Measurements from ENCODE around the gene ZBTB20.

Gene ZBTB20

DNA sequence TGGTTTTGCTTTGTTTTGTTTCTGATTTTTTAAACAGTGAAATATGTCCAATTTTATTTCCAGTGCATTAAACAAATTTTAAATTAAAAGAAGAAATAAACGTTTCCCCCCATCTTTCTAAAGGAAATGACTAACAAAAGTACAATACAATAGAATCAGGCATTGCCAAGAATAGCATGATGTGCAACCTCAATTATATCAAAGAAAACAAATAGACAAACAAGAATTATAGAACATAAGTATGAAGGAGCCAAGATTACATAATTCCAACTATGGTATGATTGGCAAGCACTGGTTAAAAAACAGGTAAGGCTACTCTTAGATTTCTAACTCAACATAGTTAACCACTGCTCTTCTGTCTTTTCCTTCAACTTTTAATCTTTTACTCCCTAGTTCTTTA is 826.8 kb downstream of the ZBTB20 start:
- no peak overlapping the region for H2AFZ ChIP-seq (ENCODE audit: low read depth, low read length)
- H3K4me2 ChIP-seq (ENCODE audit: low read length), result no peak overlapping the region
- no peaks in the 10 kb centered on the region for H3K9me3 ChIP-seq (ENCODE audit: insufficient read depth, low read length)
- no peak for TF ChIP-seq EZH2phosphoT487 (IDR thresholded peaks at IDR 0.05; ENCODE audit: low read depth)
- TF ChIP-seq, protein P1, sequence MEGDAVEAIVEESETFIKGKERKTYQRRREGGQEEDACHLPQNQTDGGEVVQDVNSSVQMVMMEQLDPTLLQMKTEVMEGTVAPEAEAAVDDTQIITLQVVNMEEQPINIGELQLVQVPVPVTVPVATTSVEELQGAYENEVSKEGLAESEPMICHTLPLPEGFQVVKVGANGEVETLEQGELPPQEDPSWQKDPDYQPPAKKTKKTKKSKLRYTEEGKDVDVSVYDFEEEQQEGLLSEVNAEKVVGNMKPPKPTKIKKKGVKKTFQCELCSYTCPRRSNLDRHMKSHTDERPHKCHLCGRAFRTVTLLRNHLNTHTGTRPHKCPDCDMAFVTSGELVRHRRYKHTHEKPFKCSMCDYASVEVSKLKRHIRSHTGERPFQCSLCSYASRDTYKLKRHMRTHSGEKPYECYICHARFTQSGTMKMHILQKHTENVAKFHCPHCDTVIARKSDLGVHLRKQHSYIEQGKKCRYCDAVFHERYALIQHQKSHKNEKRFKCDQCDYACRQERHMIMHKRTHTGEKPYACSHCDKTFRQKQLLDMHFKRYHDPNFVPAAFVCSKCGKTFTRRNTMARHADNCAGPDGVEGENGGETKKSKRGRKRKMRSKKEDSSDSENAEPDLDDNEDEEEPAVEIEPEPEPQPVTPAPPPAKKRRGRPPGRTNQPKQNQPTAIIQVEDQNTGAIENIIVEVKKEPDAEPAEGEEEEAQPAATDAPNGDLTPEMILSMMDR (IDR thresholded peaks at IDR 0.05; ENCODE audit: low read depth, low read length), result no peak
- no peak overlapping the region for H3K4me3 ChIP-seq (ENCODE audit: low read length)
- H3K4me1 ChIP-seq (ENCODE audit: low read length), result peaks cover 10% of the 10 kb centered on the region
- no peak overlapping the region for H3K9ac ChIP-seq (ENCODE audit: low read length)
- H3K27ac ChIP-seq (ENCODE audit: low read length), result no peak overlapping the region
- no peaks in the 10 kb centered on the region for H4K20me1 ChIP-seq (ENCODE audit: insufficient read depth, low read length)
- no peaks in the 10 kb centered on the region for H3K27me3 ChIP-seq (ENCODE audit: low read depth, low read length)
- H3K36me3 ChIP-seq (replicated peaks; ENCODE audit: low read depth, low read length), result no peaks in the 10 kb centered on the region
- no peaks in the 10 kb centered on the region for H3K79me2 ChIP-seq (ENCODE audit: low read length)

DNA sequence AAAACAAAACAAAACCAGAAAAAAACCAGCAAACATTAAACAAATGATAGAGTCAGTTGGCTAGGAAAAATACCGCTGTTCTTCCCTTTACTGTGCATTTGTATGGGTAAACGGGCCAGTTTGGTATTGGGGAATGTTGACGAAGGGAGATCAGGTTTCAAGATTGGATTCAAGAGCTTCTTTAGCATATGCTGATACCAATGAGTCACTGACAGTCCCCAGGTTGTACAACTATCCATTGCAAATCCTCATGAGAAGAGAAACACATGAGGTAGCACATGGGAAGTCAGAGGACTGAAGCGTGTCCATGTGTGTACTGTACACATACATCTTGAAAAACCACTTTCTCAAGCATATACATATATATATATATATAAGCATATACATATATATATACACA is 827.6 kb downstream of the ZBTB20 start:
- H3K9me3 ChIP-seq (ENCODE audit: insufficient read depth, low read length), result no peaks in the 10 kb centered on the region
- H3K4me3 ChIP-seq (ENCODE audit: low read length), result no peak overlapping the region
- no peaks in the 10 kb centered on the region for H4K20me1 ChIP-seq (ENCODE audit: insufficient read depth, low read length)
- H3K36me3 ChIP-seq (replicated peaks; ENCODE audit: low read depth, low read length), result no peaks in the 10 kb centered on the region
- no peaks in the 10 kb centered on the region for H3K79me2 ChIP-seq (ENCODE audit: low read length)
- no peak for TF ChIP-seq EZH2phosphoT487 (IDR thresholded peaks at IDR 0.05; ENCODE audit: low read depth)
- TF ChIP-seq, protein P1 (IDR thresholded peaks at IDR 0.05; ENCODE audit: low read depth, low read length), result no peak
- H3K4me1 ChIP-seq (ENCODE audit: low read length), result peaks cover 10% of the 10 kb centered on the region
- H3K4me2 ChIP-seq (ENCODE audit: low read length), result no peak overlapping the region
- H3K27ac ChIP-seq (ENCODE audit: low read length), result no peak overlapping the region
- no peak overlapping the region for H3K9ac ChIP-seq (ENCODE audit: low read length)
- H3K27me3 ChIP-seq (ENCODE audit: low read depth, low read length), result no peaks in the 10 kb centered on the region
- no peak overlapping the region for H2AFZ ChIP-seq (ENCODE audit: low read depth, low read length)

DNA sequence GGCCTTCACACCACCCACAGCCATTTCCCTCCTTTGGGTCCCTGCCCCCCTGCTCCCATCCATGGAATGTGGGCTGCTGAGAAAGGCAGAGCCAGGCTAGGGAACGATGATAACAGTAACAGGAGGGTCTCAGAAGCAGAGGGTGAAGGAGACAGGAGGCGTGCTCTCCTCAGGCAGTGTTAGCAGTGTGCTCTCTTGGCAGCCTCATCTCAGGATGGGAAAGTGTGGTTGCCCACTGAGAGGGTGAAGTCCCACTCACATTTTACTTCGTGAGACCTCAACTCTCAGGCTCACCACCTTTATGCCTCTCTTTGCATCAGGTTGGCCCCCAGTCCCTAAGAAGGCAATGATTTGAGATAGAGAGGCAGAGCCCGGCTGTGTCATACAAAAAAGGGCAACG is 828.8 kb downstream of the ZBTB20 start:
- no peaks in the 10 kb centered on the region for H3K79me2 ChIP-seq (ENCODE audit: low read length)
- no peaks in the 10 kb centered on the region for H3K27me3 ChIP-seq (ENCODE audit: low read depth, low read length)
- no peak overlapping the region for H2AFZ ChIP-seq (ENCODE audit: low read depth, low read length)
- no peak overlapping the region for H3K4me2 ChIP-seq (ENCODE audit: low read length)
- H3K4me3 ChIP-seq (ENCODE audit: low read length), result no peak overlapping the region
- H4K20me1 ChIP-seq (ENCODE audit: insufficient read depth, low read length), result no peaks in the 10 kb centered on the region
- no peaks in the 10 kb centered on the region for H3K9me3 ChIP-seq (ENCODE audit: insufficient read depth, low read length)
- H3K9ac ChIP-seq (ENCODE audit: low read length), result no peak overlapping the region
- H3K4me1 ChIP-seq (ENCODE audit: low read length), result no peaks in the 10 kb centered on the region
- TF ChIP-seq EZH2phosphoT487 (IDR thresholded peaks at IDR 0.05; ENCODE audit: low read depth), result no peak
- TF ChIP-seq, protein P1 (IDR thresholded peaks at IDR 0.05; ENCODE audit: low read depth, low read length), result no peak
- no peaks in the 10 kb centered on the region for H3K36me3 ChIP-seq (replicated peaks; ENCODE audit: low read depth, low read length)
- H3K27ac ChIP-seq (ENCODE audit: low read length), result no peak overlapping the region

DNA sequence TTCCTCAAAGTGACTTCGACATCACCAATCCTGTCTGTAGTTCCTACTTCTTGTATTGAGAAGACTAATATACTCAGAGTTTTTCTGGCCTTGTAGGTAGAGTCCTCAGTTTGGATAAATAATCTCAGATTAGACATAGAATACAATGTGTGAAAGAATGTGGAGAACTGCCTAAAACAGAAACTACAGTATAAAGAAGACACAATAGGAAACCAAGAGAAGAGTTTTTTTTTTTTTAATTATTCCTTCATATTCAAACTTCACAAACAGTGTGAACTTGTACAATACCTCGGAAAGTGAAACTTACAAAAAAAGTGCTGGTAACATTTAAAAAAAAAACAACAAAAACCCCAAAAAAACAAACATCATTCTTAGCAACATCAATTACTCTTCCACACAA is 832.8 kb downstream of the ZBTB20 start:
- Histone ChIP-seq H3K4me2 (ENCODE audit: low read length) (no peak overlapping the region), H4K20me1 (ENCODE audit: insufficient read depth, low read length) (no peaks in the 10 kb centered on the region), H3K9ac (ENCODE audit: low read length) (no peak overlapping the region), H3K27ac (ENCODE audit: low read length) (no peak overlapping the region), H3K79me2 (ENCODE audit: low read length) (no peaks in the 10 kb centered on the region), H2AFZ (ENCODE audit: low read depth, low read length) (no peak overlapping the region), H3K4me3 (ENCODE audit: low read length) (no peak overlapping the region), H3K9me3 (ENCODE audit: insufficient read depth, low read length) (no peaks in the 10 kb centered on the region), H3K4me1 (ENCODE audit: low read length) (peaks cover 7% of the 10 kb centered on the region), H3K27me3 (ENCODE audit: low read depth, low read length) (no peaks in the 10 kb centered on the region), H3K36me3 (replicated peaks; ENCODE audit: low read depth, low read length) (no peaks in the 10 kb centered on the region)
- TF ChIP-seq EZH2phosphoT487 (IDR thresholded peaks at IDR 0.05; ENCODE audit: low read depth), result no peak
- TF ChIP-seq, protein P1 (IDR thresholded peaks at IDR 0.05; ENCODE audit: low read depth, low read length), result no peak

Data from OCI-LY3 (cell line).